Activated CD4-positive, alpha-beta T cell treated with anti-CD3 and anti-CD28 coated beads, Interleukin-2, Interleukin-4, amounts not matched to agents 100 ng/mL and 50 ng/mL, durations not matched to agents 16 hours and 8 hours (primary cell): ENCODE data around the gene NEDD9.
A peak's percentile ranks its signal among the peaks of the same experiment; 100 is the strongest.

ENCODE experiments used
- DNase-seq: peaks from one replicate; pipeline ENCODE4 v3.0.0-alpha.2; 2020; ENCODE audit warnings: low spot score

Gene NEDD9

GRCh38 chr6:11236076-11236750 lies 3.7 kb upstream of the NEDD9 start:
- DNase-seq = peak; percentile 56

- no peak for DNase-seq
Measured at GRCh38 chr6:11235062-11235461, 2.6 kb upstream of the NEDD9 start.

GRCh38 chr6:11233673-11234573 lies 1.5 kb upstream of the NEDD9 start:
- DNase-seq = no peak

GRCh38 chr6:11232770-11233626 lies 530 bp upstream of the NEDD9 start:
- DNase-seq = no peak

DNA sequence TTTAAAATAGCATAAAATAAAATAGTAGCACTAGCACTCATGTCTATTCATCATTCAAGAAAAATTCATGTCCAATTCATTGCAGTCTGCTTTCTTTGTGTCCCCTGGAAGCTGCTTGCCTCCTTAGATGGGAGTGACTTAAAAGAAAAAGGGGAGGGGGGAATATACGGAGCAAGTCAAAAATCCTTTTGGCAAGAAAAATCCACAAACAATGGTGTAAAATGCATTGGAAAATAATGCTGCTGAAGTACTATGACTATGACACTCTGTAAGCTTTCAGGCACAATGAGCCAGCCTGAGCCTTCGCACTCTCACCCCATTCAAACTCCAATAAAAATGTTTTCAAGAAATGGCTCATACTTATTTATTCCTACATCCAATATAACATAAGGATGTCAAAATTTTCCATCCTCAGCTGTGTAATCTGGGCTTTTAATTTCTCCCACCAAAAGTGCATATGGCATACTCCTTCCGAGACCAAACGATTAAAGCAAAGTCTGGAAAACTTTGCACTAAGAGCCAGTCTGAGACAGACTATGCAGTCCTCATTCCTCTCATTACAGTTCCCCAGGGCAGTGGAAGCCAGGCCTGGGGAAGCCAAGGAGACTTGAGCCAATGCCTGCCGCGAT lies 790 bp downstream of the NEDD9 start:
- no peak for DNase-seq

DNA sequence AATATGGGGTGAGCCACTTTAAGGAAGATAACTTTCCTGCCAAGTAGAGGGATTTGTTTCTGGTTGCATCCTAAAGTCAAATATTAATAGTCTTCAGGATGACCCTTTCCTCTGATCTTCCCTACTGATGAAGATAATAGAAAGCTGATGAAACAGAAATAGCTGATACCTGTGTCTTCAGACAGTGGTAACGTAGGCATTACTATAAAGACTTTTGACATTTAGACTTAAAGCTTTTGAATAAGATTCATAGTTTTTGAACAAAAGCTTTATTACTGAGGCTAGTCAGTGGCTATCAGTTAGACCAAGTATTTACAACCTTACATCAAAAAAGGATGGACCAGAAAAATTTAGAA lies 1.4 kb downstream of the NEDD9 start:
- no peak for DNase-seq

DNA sequence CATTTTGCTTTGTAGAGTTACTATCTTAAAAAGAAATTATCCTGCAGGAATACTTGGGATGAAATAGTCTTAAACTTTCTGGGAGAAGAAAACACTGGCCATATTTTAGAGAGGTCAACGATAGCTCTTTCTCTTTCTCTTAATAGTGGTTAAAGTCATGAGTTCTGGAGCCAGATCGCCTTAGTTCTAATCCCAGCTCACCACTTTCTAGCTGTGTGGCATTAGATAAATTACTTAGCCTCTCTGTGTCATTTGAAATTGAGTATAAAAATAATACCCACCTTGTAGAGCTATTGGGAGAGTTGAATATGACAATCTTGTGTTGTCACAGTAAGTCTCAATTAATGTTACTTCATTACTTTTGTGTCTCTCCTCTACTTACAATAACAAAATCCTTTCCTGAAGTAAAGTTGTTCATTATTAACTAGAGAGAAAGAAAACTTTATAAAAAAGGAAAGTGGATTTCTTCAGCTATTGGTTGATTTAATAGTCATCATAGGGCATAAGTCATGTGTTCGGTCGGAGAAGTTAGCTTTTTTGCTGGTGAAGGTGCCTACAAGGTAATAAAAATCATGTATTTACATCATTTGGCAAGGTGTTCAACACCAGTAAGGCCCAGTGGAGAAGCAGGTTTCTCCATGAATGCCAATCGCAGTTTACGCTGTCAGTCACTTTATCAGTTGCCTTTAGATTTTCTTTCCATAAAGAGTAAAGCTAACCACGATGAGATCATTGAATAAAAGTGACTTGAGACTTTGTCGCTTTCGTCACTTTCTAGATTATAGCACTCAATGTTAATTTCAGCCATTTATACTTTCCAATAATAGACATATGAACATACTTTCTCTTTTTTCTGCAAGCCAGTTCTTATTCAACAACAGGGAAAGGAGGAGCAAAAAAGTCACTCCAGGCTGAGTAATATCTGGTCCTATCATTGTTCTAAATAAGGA lies 2.0 kb downstream of the NEDD9 start:
- DNase-seq = no peak

- DNase-seq = no peak
Measured at GRCh38 chr6:11229655-11230046, 2.8 kb downstream of the NEDD9 start.

DNA sequence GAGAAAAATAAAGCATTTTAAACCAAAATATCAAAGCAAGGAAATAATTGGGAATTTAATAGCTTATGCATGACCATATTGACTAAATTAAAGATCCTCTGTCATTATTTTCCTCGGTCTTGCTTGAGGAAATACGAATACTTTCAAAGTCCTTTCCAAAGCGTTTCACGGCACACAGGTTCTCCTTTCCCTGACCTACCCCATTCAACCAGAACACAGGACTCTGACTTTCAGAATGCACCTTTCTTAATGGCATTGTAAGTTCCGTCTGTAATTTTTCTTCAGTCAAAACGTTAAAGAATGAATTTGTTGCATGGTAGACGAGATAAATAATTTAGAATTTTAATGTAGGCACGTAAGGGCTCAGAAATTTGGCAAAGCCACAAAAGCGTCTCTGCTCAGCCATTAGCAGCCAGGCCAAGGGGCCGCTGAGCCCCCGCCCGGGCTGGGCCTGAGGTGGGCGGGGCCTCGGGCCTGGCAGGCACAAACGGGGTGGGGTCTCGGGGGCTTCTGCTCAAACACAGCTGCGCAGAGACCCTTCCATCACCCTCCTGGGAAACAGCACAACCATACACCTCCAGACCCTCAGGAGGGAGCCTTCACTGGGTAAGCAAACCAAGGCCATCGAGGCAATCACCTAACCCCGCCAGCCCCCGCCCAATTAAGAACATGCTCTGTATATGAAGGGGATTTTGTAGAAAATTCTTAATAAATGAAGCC lies 3.4 kb downstream of the NEDD9 start:
- DNase-seq = no peak

- no peak for DNase-seq
Measured at GRCh38 chr6:11227698-11228097, 4.8 kb downstream of the NEDD9 start.

- DNase-seq = no peak
Measured at GRCh38 chr6:11226005-11226404, 6.5 kb downstream of the NEDD9 start.

DNA sequence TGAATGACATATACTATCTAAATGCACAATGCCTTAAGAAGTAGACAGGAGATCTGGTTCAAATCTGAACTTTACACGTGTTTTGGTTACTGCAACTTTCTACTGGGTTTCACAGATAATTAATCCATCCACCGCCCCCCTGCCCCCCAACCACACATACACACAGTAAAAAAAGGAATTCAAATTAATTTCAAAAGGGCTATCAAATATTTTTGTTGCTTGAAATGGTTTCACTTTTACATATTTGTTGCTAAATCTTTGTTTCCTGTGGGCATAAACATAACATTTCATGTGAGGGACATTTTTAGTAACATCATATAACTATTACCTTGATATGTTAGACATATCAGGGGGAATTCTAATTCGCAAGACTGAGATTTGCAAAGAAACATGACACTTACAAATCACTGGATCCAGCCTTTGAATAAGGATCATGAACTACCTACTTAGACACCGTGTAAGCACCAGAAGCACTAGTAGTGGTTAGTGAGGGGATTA lies 7.5 kb downstream of the NEDD9 start:
- DNase-seq = peak; percentile 35

- peak; percentile 83 for DNase-seq
Measured at GRCh38 chr6:11224252-11224965, 8.1 kb downstream of the NEDD9 start.

- no peak for DNase-seq
Measured at GRCh38 chr6:11223286-11223864, 9.1 kb downstream of the NEDD9 start.

GRCh38 chr6:11222385-11223277 lies 9.8 kb downstream of the NEDD9 start:
- peak; percentile 44 for DNase-seq

DNA sequence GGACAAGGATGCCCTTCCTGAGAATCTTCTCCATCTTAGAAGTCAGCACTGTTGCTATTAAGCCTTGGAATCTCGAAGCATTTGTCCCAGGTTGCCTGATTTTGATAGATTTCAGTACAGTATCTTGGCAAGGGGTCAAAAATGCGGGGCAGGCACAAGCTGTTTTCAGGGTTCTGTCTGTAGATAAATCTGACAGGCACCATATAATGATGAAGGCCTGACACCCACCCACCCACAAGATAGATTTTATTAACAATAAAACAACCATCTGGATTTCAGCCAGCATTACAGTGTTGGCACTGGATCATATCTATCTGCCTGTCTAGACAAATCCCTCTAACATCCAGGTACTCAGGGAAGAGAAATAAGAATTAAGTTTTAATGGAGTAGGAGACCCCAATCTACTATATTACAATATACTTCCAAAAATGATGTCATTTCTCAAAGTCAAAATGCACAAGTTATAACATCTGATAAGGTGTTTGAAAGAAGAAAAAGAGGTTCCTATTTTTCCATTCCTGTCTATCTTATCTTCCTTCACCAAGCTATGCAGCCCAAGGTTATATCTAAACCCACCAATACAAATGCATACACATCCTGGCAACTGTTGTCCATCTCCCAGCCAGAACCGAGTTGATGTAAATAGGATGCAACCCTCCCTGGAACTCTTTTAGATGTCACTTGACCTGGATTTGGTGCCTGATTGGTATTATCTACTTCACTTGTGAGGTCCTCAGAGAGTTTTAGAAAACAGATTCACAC lies 10.7 kb downstream of the NEDD9 start:
- no peak for DNase-seq

DNA sequence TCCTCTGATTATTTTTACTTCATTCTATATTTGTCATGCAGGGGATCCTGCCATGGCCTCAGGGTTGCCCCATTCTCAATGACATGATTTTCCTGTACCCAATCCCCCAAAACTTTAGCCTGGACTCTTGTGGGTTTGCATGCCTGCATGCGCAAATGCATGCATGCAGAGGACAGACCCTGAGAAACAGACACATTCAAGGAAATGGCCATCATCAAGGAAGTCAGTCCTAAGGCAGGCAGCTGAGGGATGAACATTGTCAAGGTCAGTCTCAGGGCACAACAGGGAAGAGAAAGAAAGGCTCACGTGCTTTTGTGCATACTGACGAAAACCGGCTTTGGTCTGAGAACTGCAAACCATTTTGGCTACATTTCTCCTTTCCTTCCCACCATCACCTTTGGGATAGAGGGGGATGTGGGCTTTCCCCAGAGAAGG lies 13.1 kb downstream of the NEDD9 start:
- DNase-seq = no peak
